ENCODE results near the gene NDUFAF5. TPM values are rescaled to one million over a fixed set of nuclear protein-coding genes. Genes with fewer than 3 reads are reported as not detected.

Gene NDUFAF5
- total RNA-seq, 2 experiments from 2014 or later: 22.0 to 24.3 TPM

Other genes starting within 250 kb of the NDUFAF5 start
- gene TASP1, start 146.1 kb upstream of the NDUFAF5 start, total RNA-seq: 10 to 100 TPM in 1 of 2 experiments, 1 to 10 TPM in 1; 8.5 to 10.1 TPM
- 10 to 100 TPM; 22.0 to 23.1 TPM for gene ESF1, start 109 bp upstream of the NDUFAF5 start, total RNA-seq
- gene SEL1L2, start 205.6 kb downstream of the NDUFAF5 start, total RNA-seq: not detected
- not detected for gene MACROD2, start 210.5 kb downstream of the NDUFAF5 start, total RNA-seq

All from activated CD4-positive, alpha-beta T cell treated with anti-CD3 and anti-CD28 coated beads for 36 hours (primary cell).